ENCODE measurements around the gene FADS2.

Gene FADS2

DNA sequence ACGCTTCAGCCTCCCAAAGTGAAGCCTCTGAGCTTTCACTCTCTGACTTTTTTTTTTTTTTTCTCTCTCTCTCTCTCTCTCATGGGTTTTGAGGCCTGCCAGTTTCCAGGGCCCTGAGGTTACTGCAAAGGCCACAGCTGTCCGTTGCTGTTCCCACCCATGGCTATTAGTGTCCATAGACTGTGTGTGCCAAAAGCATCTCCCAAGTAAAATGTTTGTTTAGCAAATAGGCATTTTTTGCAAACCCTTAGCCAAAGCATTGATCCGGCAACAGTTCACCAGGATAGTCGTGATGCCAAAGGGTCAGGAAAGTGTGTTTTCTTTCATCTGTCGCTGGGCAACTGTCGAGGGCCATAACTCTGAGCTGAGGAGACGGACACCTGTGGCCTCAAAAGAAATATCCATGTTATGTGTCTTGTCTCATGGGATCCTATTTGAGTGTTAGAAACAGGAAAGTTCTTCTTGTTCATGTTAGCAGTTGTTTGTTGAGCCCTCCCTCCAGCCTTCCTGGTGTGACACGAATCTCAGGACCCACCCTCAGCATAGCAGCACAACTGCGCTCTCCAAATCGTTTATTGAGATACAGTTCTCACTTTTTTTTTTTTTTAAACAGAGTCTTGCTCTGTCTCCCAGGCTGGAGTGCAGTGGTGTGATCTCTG lies 18.4 kb downstream of the FADS2 start:
- no peak for DNase-seq (ENCODE audit: low spot score)

DNA sequence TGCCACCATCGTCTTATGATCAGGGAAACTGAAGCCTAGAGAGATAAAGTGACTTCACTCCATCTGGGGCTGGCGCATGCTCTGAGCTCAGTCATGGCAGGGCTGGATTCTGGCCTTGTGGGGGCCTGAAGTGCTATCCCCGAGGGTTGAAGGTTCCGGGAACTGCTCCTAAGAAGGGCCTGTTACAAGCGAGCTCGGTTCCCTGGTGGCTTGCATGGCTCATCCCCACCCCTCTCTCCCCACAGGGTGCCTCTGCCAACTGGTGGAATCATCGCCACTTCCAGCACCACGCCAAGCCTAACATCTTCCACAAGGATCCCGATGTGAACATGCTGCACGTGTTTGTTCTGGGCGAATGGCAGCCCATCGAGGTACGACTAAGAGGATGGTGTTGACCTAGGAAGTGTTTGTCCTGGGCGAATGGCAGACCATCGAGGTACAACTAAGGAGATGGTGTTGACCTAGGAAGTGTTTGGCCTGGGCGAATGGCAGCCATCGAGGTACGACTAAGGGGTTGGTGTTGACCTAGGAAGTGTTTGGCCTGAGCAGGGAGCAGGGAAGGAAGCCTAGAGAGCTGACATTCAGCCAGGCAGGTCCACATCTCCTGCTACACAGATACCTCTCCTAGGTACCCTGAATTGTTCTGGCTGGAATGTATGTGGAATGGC lies 19.9 kb downstream of the FADS2 start:
- no peak for DNase-seq (ENCODE audit: low spot score)

DNA sequence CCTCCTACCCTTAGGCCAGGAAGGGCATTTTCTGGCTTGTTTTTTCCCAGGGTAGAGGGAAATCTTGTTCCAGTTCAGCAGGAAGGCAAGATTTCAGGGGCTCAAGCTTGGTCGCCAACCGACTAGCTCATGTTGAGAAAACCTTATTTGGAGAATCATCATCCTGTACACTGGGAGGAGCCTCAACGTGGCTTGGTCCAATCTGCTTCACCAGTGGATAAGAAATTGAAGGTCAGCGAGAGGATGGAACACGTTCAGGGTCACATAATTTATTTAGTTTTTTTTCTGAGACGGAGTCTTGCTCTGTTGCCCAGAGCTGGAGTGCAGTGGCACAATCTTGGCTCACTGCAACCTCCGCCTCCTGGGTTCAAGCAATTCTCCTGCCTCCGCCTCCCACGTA lies 20.5 kb downstream of the FADS2 start:
- DNase-seq (ENCODE audit: low spot score) = no peak

DNA sequence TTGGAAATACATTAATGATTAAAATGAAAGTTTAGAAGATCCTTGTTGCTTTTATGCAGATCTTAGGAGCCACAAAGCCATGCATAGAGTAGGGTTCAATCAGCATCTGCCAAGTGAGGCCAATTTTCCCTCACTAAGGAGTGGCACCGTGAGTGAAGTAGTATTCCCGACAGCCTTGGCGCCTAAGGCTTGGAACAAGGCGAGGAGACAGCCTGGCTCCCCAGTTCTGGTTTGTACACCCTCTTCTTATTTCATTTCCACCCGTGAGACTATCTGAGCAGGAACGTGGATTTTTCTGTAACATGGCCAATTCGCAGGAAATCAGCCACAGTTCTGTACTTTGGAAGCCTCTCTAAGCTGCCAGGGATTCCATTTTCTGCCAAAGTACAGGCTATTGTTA lies 22.6 kb downstream of the FADS2 start:
- no peak for DNase-seq (ENCODE audit: low spot score)

DNA sequence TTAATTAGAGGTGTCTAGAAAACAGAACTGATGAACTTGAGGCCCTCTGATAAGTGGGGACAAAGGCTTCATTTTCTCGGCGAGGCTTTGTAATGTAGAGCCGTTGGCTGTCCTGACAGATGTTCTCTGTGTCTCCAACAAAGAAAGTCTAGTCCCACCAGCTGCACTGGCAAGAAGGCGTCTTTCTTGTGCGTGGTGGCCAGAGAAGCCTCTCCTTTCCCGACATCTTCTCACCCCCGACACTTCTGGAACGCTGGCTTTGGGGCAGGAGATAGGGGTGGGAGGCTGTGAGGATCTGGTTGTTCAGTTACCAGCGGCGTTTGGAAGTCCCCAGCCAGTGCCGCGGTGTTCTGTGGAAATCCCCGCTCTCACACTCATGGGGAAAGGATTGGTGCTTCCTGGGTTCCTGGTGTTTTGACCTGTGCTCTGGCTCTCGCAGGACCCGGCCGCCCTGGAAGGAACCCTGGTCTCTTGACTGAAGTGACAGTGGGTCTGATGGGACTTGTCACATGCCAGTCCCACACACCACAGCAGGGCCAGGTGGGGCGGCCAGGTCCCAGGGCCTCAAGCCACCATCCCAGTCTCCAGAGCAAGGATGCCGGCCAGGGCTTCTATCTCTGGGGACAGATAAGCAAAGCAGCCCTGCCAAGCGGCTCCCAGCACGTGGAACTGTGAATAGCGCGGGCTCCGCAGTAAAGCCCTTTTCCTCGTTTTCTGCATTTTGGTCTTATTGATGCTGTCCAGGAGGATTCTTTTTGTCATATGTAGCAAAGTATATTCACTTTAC lies 23.2 kb downstream of the FADS2 start:
- DNase-seq (ENCODE audit: low spot score) = no peak

DNA sequence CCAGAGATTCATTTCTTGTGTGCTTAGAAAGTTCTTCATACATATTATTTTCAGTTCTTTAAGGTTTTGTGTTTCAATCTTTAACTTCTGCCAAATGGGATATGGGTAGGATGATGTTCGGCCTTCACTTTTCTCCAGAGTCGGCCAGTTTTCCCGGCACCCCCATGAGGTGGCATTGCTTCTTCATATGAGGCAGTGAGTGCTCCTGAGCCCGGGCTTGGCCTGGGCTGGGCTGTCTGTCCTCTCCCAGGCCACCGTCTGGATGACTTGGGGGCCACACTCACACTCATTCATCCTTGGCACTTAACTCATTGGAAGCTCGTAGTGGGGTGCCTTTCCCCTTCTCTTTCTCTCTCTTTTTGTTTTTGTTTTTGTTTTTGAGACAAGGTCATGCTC lies 23.8 kb downstream of the FADS2 start:
- DNase-seq (ENCODE audit: low spot score) = no peak

DNA sequence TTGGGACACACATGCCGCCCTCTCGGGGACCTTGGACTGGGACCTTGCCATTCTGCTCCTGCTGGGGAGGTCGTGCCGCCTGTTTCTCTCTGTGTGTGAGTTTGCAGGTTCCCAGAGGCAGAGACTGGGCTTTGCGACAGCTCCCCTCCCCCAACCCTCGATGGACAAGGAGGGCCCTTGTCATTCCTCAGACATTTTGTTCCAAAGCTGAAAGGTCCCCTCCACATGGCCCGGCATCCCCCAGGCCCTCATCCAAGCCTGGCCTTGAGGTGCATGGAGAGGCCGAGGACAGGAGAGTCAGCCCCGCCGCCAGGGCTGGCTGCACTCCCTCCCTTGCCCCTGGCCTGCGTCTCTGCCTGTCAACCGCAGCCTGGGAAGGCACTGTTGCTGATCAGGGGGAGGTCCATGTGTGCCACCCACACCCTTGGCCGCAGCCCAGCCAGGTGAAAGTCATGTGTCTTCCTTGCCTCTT lies 25.6 kb downstream of the FADS2 start:
- no peak for DNase-seq (ENCODE audit: low spot score)

DNA sequence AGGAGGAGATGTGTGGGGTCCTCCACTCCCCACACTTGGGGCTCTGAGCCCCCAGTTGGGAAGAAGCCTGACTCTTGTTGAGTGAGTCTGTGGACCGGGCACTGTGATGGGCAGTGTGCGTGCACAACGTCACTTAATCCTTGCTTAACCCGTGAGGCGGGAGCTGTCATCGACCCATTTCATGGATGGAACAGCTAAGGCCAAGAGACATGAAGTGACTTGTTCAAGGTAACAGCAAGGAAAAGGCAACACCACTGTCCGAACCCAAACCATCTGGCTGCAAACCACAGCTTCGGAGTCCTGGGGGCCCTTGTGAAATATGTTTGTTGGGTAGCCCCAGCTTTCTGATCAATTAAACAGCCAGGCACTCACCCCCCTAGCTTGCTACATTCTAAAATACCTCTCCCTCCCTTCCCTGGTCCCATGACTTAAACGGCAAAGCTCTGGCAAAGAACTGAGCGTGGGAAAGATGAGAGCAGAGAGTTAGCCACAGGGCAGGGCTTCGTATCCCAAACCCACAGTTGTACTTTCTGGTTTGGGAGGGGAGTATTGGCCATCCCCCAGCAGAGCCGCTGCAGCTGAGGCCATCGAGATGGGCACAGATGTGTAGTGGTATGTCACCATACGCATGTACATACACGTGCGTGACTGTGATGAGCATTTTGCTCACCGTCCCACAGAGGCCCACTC lies 26.3 kb downstream of the FADS2 start:
- no peak for DNase-seq (ENCODE audit: low spot score)

DNA sequence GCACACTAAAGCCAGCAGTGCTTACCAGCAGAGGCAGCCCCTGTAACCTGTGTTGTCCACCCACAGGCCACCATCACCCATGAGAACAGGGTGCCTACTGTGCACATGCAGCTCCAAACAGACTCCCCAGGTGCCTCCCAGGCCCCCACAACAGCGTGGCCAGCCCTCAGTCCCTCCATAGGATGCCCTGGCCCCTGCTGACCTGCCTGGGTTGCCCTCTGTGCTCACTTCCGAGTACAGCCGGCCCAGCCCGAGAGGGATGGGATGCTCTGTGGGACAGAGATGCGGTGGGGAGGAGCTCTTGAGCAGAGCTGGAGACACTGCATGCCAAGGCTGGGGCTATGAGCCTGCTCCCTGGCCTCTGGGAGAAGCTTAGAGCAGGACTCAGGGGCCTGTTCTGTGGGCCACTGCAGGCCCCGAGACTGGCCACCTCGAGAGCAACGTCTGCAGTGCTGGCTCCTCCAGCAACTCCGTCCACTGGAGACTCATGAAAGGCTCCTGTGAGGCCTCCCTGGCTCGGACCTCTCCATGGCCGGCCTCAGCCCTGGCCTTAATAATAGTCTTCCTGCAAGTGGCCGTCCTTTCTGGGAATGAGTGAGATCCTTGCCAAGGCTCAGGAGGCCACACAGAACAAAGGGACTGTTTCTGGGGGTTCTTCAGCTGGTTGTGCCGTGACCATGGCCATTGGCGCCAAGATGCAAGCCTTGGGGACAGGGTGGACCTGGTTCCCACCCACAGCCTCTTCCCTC lies 27.0 kb downstream of the FADS2 start:
- DNase-seq (ENCODE audit: low spot score) = no peak

DNA sequence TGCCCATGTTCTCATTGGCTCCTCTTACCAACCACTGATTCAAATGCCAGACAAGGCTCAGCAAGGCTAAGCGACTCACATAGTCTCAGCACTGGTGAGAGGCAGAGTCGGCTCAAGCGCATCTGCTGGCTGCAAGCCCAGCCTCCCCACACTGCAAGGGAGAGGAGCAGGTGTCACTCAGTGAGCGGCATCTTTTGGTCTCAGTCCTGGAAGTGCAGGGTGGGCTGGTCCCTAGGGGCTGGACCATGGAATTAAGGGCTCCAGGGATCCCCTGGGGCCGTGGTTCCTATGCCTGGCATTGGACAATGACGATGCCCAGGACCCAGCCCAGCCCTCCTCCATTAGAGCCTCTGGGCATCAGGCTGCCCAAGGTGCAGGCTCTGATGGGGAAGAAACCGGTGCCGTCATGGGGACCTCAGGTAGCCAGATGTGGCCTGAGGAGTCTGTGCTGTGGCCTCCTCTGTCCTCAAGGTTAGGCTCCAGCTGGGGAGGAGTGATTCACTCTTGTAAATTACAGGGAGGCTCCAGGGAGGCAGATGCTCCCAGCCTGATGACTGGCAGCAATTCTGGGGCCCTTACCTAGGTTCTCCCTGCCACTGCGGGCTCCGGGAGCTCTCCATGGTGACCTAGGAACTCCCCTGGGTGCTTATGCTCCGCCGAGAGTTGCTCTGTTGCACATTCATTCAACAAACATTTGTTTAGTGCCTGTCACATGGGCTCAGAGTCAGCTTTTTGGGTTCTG lies 28.0 kb downstream of the FADS2 start:
- no peak for DNase-seq (ENCODE audit: low spot score)

DNA sequence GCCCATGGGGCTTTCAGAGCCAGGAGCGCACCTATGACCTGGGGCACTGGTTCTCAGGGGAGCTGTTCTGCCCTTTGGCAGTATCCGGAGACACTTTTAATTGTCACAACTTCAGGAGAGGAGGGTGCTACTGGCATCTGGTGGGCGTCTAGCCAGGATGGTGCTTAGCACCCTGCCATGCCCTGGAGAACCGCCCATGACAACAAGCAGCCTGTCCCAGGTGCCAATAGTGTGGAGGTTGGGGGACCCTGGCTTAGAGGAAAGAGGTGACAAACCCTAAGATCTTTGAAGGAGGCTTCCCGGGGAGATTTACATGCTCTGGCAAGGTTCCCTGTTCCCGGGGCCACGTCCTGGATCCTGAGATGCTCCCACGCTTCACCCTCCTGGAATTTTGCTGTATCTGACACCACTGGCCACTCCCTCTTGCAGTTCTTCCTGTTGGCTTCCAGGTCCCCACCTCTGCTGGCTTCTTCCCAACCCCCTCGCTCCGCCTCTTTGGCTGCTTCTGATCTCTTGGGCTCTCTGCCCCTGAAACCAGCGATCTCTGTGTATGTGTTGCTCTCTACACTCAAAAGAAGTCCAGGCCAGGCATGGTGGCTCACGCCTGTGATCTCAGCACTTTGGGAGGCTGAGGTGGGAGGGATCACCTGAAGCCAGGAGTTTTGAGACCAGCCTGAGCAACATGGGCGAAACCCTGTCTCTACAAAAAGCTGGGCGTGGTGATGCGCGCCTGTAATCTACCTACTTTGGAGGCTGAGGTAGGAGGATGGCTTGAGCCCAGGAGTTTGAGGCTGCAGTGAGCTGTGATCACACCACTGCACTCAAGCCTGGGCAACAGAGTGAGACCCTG lies 32.2 kb downstream of the FADS2 start:
- no peak for DNase-seq (ENCODE audit: low spot score)

DNA sequence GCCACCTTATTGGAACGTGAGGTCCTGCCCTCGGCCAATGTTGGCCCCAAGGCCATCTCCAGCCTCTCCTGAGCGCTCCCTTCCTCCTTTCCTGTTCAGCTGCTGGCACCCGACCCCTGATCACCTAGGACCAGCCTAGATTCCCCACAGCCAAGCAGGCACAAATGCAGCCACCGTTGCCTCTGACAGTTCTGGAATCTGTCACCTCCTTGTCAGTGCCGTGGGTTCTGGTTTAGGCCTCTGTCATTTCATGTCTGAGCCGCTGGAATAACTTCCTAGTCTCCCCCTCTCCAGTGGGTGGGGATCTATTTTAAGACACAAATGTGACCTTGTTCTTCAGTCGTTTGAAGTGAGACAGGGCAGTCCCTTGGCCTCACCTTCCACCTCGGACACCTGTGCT lies 33.5 kb downstream of the FADS2 start:
- no peak for DNase-seq (ENCODE audit: low spot score)

DNA sequence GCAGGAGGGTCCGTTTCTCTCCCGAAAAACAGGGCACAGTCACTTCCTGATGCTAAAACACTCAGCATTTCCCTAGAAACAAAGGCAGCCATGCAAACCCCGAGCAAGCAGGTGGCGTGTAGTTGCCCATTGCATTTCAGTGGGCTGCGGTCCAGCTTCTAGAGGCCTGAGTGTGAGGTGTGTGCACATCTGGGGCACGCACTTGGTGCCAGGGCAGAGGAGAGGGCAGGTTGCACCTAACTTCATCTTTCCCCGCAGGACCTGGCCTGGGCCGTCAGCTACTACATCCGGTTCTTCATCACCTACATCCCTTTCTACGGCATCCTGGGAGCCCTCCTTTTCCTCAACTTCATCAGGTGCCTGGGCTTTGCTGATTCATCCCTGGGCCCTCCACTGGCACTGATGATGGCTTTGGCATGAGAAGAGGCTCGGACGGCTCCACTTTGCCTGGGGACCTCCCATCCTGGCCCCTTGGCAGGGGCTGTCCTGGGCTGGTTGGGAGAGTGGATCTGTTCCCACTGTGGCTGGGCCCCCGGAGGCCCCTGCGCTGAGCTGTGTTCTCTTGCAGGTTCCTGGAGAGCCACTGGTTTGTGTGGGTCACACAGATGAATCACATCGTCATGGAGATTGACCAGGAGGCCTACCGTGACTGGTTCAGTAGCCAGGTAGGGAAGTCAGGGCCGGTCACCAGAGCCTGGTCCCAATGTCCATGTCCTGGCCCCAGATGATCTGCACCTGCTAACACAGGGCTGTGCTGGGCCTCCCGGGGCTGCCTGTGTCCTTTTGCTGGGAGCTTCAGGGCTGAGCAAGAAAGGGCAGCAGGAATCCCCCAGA lies 34.8 kb downstream of the FADS2 start:
- no peak for DNase-seq (ENCODE audit: low spot score)

DNA sequence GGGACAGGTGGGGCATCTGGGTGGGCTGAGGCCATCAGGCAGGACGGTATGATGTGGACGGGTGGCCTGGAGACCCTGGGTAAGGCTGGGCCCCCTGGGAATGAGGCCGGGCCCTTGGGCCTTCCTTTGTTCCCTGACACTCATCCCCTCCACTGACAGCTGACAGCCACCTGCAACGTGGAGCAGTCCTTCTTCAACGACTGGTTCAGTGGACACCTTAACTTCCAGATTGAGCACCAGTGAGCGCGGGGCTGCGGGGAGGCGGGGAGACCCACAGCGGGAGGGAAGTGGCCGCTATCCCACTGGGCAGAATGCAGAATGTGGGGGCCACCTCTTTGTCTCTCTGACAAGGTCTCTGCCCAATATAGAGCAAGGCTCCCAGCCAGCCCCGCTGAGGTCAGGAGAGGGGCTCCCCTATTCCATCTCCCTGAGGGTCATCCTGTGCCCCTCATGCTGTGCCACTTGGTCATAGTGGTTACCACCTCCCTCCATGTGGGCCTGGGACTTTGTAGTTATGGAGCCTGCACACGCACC lies 35.5 kb downstream of the FADS2 start:
- no peak for DNase-seq (ENCODE audit: low spot score)

DNA sequence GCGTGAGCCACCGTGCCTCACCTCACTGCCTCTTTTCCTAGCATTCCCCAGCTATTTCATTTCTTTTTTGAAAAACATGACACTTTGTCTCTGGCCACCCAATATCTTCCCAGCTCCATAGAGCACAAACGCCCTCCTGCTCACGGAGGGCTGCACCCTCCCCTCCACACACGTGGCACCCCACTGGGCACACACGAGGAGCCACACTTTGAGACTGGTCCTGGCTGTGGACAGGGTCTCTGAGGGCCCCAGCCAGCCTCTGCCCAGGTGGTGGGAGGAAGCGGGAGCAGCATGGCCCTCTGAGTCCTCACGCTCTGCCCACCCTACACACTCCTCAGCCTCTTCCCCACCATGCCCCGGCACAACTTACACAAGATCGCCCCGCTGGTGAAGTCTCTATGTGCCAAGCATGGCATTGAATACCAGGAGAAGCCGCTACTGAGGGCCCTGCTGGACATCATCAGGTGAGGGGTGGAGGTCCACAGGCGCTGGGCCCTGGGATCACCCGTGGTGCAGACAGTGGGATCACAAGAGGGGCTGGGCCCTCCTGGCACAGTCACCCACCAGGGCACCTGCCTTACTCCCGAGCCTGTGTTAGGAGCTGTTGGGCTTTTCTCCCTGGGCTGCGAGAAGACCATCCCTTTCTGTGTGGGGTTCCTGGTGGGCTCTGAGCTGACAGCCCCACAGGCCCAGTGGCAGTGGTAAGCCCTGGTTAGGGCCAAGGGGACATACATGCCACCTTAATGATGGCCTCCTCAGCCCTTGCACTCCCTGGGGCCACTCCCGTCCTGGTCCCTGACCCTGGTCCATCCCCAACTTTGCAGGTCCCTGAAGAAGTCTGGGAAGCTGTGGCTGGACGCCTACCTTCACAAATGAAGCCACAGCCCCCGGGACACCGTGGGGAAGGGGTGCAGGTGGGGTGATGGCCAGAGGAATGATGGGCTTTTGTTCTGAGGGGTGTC lies 37.0 kb downstream of the FADS2 start:
- DNase-seq (ENCODE audit: low spot score) = no peak

DNA sequence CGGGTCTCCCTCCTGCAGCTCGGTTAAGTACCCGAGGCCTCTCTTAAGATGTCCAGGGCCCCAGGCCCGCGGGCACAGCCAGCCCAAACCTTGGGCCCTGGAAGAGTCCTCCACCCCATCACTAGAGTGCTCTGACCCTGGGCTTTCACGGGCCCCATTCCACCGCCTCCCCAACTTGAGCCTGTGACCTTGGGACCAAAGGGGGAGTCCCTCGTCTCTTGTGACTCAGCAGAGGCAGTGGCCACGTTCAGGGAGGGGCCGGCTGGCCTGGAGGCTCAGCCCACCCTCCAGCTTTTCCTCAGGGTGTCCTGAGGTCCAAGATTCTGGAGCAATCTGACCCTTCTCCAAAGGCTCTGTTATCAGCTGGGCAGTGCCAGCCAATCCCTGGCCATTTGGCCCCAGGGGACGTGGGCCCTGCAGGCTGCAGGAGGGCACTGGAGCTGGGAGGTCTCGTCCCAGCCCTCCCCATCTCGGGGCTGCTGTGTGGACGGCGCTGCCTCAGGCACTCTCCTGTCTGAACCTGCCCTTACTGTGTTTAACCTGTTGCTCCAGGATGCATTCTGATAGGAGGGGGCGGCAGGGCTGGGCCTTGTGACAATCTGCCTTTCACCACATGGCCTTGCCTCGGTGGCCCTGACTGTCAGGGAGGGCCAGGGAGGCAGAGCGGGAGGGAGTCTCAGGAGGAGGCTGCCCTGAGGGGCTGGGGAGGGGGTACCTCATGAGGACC lies 38.3 kb downstream of the FADS2 start:
- DNase-seq (ENCODE audit: low spot score) = no peak

DNA sequence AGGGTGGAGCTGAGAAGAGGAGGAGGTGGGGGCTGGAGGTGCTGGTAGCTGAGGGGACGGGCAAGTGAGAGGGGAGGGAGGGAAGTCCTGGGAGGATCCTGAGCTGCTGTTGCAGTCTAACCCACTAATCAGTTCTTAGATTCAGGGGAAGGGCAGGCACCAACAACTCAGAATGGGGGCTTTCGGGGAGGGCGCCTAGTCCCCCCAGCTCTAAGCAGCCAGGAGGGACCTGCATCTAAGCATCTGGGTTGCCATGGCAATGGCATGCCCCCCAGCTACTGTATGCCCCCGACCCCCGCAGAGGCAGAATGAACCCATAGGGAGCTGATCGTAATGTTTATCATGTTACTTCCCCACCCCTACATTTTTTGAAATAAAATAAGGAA lies 38.9 kb downstream of the FADS2 start:
- no peak for DNase-seq (ENCODE audit: low spot score)

All from HuH-7.5 (cell line).